Sigmoid colon (tissue), 3 donors: ENCODE results near the gene SLC5A5.

Experiments used
- CTCF ChIP-seq, 4 experiments: fragments of 450-650 bp in 3 of 4; fragments of 200-600 bp in 1 of 4; IDR thresholded peaks; one replicate each; pipeline ENCODE4 v1.5.1; 2016 to 2019; ENCODE audit warnings: antibody characterized with exemption in 4 of 4, mild to moderate bottlenecking in 3 of 4, moderate library complexity in 2 of 4
- POLR2A ChIP-seq, 2 donors: fragments of 450-650 bp; IDR thresholded peaks; one replicate each; pipeline ENCODE4 v1.6.1; 2016; ENCODE audit warnings: antibody characterized with exemption in 2 of 2, mild to moderate bottlenecking in 2 of 2, moderate library complexity in 2 of 2

- no peak for TF ChIP-seq CTCF (IDR thresholded peaks at IDR 0.05)
- no peak for TF ChIP-seq POLR2A (IDR thresholded peaks at IDR 0.05)
Observed at GRCh38 chr19:17860331-17860992, 11.3 kb upstream of the SLC5A5 start.
